GM10248 (cell line): ENCODE results near the gene SLC37A1.
A peak's percentile ranks its signal among the peaks of the same experiment; 100 is the strongest.

ENCODE experiments used
- CTCF ChIA-PET: fragments of 300-600 bp; sonication (Branson Sonifier 250); formaldehyde crosslinking; extraction: SDS; loops from one replicate; lab custom pipeline; 2021; ENCODE audit warnings: antibody characterized with exemption; lab: Yijun Ruan, JAX
- POLR2A ChIA-PET: fragments of 350-650 bp; sonication (Branson Sonifier 250); formaldehyde crosslinking; extraction: SDS; loops from one replicate; lab custom pipeline; 2020; ENCODE audit warnings: antibody characterized with exemption; lab: Yijun Ruan, JAX
- DNase-seq: peaks from one replicate; pipeline ENCODE4 v3.0.0; 2012; ENCODE audit errors: extremely low spot score
- TF ChIP-seq, protein P1 (sequence below): IDR thresholded peaks from 2 replicates; pipeline ENCODE4 v1.5.1; 2012; ENCODE audit warnings: mild to moderate bottlenecking, low read depth; ENCODE audit errors: extremely low read depth, missing control alignments, control extremely low read depth

SLC37A1 gene

DNA sequence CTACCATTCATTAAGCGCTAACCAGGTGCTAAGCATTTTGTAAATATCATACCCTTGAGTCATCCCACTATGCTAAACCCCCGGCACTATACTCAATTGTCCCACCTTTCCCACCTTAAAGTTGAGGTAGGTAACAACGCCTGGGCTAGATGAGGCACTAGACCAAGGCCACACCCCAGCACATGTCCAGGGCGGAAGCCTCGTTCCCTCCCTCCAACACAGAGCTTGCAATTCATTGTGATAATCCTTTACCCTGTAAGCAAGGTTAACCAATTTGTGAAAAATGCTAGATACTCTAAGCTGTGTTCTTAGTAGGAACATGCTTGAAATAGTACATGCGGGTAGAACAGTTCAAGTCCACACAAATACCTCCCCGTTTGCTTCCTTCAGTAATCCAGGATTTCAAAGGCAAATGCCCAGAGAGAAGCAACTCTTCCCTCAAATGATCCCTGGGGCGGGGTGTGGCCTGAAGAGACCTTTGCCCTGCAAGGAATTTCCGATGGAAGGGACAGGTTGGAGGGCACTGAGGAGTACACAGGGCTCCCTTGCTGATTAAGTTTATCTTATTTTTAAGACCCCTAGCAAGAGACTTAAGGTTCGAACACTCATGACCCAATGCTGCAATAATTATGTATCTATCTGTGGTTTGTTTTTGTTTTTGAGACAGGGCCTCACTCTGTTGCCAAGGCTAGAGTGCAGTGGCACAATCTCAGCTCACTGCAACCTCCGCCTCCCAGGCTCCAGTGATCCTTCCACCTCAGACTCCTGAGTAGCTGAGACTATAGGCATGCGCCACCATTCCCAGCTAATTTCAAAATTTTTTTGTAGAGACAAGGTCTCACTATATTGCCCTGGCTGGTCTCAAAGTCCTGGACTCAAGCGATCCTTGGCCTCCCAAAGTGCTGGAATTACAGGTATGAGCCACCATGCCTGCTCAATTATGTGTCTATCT is 20.3 kb upstream of the SLC37A1 start:
- ChIA-PET POLR2A (no interaction called here), CTCF (interaction anchor here (0.9 kb wide), 1 partner anchor 12 kb away, joined by 3 read pairs; no protein-coding TSS in a partner anchor)
- DNase-seq = no peak
- TF ChIP-seq, protein P1, sequence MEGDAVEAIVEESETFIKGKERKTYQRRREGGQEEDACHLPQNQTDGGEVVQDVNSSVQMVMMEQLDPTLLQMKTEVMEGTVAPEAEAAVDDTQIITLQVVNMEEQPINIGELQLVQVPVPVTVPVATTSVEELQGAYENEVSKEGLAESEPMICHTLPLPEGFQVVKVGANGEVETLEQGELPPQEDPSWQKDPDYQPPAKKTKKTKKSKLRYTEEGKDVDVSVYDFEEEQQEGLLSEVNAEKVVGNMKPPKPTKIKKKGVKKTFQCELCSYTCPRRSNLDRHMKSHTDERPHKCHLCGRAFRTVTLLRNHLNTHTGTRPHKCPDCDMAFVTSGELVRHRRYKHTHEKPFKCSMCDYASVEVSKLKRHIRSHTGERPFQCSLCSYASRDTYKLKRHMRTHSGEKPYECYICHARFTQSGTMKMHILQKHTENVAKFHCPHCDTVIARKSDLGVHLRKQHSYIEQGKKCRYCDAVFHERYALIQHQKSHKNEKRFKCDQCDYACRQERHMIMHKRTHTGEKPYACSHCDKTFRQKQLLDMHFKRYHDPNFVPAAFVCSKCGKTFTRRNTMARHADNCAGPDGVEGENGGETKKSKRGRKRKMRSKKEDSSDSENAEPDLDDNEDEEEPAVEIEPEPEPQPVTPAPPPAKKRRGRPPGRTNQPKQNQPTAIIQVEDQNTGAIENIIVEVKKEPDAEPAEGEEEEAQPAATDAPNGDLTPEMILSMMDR = no peak

DNA sequence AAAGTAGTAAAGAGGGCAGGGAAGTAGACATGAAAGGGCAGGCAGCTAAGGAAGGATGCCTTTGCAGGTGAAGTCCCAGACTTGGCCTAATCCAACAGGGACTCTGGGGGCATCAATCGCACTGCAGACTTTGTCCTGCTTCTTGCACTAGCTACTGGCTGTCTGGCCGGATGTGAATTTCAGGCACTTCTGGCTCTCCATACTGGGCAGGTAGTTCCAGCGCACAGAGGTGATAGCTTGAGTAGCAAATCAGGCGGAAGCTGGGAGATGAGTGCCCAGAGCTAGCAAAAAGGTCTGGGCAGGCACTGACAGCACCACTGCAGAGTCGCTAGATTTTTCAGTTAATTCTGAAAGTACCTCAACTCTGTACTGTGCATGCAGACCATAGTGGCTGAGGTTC is 18.6 kb upstream of the SLC37A1 start:
- CTCF ChIA-PET = interaction anchor here (1.0 to 1.6 kb wide), 6 partner anchors 10 to 236 kb away, joined by 3 to 5 read pairs (median 4); no protein-coding TSS in a partner anchor

DNA sequence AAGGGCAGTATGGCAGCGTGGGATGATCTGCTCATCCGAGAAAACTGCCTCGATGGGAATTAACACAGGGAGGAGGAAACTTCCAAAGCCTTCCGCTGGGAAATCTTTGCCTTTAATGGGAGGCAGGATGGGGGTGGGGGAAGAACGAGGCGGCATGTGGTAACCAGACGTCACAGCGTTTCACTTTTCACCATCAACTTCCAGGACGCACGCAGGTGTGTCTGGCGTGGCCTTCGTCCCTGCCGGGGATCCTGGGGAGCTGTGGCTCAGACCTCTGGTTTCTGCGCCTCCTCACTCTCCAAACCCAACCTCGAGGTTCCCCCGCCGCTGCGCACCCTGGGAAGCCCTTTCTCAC is 17.9 kb upstream of the SLC37A1 start:
- POLR2A ChIA-PET = no interaction called here
- CTCF ChIA-PET = interaction anchor here (1.0 to 1.6 kb wide), 7 partner anchors 9 to 237 kb away, joined by 3 to 5 read pairs (median 4); no protein-coding TSS in a partner anchor
- TF ChIP-seq, protein P1 = no peak
- DNase-seq = no peak

More for the DNA sequence above, 18.6 kb upstream of the SLC37A1 start:
- POLR2A ChIA-PET = interaction anchor here (0.5 kb wide), 1 partner anchor 45 kb away, joined by 3 read pairs; no protein-coding TSS in a partner anchor
- no peak for DNase-seq
- TF ChIP-seq, protein P1 = no peak

DNA sequence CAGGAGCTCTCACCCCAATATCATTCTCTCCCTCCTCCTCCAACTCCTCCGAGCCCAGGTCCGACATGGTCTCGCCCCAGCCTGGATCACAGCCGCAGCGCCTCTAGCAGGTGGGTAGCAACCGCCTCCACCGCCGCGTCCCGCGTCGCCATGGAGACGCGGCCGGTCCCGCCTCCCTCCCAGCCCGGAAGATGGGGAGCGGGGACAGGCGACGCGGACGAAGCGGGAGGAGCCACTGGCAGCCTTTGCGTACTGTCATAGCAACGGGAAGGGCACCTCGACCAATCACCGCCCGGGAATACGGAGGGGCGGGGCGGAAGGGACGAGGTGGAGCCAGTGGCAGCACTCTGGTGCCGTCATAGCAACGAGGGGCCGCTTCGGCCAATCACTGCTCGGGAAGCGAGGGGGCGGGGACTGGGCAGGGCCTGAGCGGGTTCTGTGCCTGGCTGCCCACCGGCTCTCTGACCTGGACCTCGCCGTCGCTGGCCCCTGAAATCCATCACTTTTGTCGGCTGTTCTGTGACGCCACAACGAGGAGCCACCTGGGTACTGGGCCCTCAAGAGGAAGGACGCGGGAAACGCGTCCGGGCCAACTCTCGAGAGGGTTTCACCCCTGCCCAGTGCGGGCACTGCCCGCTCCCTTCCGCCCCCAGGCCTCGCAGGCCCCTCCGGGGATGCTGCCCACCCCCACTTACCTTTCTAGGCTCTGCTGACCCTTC is 17.4 kb upstream of the SLC37A1 start, which contains the start of gene RSPH1:
TSS of gene RSPH1 (minus strand) at position 105 of the 719 bp plus-strand sequence. CDS start at position 67, 38 bp downstream.
- CTCF ChIA-PET = interaction anchor here (0.9 to 2.9 kb wide), 8 partner anchors 9 to 237 kb away, joined by 3 to 13 read pairs (median 4); no protein-coding TSS in a partner anchor
- POLR2A ChIA-PET = no interaction called here
- TF ChIP-seq, protein P1 = peak; percentile 13
- peak; percentile 99 for DNase-seq

DNA sequence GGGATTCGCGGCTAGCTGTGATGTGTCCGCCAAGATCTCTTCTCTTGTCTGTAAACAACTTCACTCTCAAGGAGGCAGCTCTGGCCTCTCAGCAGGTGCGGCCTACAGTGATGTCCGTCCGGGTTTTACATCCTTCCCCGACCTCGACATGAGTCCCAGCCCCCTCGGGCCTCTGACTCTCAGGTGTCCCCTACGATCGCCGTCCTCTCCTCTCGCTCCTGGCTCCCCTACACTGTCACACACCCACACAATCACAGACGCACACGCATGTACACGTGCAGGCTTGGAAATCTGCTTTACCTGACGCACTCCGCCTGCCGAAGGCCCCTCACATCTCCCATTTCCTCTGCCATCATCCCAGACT is 16.8 kb upstream of the SLC37A1 start:
- ChIA-PET POLR2A (no interaction called here), CTCF (interaction anchor here (0.9 to 2.9 kb wide), 3 partner anchors 9 to 29 kb away, joined by 3 to 13 read pairs (median 6); no protein-coding TSS in a partner anchor)
- DNase-seq = no peak
- TF ChIP-seq, protein P1 = no peak

DNA sequence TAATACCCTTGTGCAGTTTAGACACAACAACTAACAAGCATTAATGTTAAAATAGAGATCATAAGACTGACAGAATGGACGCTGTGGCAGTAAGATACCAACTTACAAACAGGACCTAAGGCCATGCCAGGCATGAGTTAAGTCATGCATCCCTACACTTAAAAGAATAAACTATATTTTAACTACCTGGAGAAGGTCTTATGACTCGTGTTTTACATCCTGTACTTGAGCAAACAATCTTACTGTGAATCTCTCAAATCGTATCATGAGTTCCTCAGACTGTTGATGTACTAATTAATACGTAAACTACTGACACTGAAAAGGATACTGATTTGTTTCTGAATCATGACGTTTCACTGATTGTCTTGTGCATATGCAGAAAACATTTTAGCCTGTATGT is 15.6 kb upstream of the SLC37A1 start:
- ChIA-PET POLR2A (no interaction called here), CTCF (interaction anchor here (1.2 to 2.9 kb wide), 3 partner anchors 14 to 30 kb away, joined by 3 to 13 read pairs (median 6); no protein-coding TSS in a partner anchor)
- no peak for DNase-seq
- TF ChIP-seq, protein P1 = no peak
